Measurements from ENCODE around the gene DUSP6.

DUSP6 gene

DNA sequence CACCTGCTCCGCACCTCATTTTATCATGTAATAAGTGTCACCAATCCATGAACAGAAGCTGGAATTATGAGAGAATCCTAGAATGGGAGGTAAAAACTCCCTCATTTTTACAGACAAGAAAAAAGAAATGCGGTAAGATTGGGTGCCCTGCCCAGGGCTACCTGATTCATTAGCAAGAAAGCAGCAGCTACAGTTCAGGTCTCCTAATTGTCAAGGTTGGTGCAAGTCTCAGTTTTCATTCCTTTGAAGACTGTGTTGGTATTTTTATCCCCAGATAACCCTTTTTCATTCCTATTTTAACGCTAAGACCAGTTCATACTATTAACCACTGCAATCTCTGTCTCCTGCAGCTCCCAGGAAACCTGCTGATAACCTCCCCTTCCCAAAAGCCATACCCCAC, 6.9 kb downstream of the DUSP6 start:
- TF ChIP-seq, protein P1, sequence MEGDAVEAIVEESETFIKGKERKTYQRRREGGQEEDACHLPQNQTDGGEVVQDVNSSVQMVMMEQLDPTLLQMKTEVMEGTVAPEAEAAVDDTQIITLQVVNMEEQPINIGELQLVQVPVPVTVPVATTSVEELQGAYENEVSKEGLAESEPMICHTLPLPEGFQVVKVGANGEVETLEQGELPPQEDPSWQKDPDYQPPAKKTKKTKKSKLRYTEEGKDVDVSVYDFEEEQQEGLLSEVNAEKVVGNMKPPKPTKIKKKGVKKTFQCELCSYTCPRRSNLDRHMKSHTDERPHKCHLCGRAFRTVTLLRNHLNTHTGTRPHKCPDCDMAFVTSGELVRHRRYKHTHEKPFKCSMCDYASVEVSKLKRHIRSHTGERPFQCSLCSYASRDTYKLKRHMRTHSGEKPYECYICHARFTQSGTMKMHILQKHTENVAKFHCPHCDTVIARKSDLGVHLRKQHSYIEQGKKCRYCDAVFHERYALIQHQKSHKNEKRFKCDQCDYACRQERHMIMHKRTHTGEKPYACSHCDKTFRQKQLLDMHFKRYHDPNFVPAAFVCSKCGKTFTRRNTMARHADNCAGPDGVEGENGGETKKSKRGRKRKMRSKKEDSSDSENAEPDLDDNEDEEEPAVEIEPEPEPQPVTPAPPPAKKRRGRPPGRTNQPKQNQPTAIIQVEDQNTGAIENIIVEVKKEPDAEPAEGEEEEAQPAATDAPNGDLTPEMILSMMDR (IDR thresholded peaks at IDR 0.05; ENCODE audit: low read depth, low read length), result no peak
- TF ChIP-seq, protein P2, sequence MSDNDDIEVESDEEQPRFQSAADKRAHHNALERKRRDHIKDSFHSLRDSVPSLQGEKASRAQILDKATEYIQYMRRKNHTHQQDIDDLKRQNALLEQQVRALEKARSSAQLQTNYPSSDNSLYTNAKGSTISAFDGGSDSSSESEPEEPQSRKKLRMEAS (IDR thresholded peaks at IDR 0.05; ENCODE audit: low read depth, low read length), result no peak
- TF ChIP-seq MYC (IDR thresholded peaks at IDR 0.05; ENCODE audit: low read depth, low read length) (no peak), POLR2A (IDR thresholded peaks at IDR 0.05; ENCODE audit: extremely low read depth, insufficient read length) (no peak)
- H3K4me3 ChIP-seq (ENCODE audit: low read depth, low read length), result peak overlapping the region; percentile 39
- no peak for DNase-seq (ENCODE audit: low read depth)

DNA sequence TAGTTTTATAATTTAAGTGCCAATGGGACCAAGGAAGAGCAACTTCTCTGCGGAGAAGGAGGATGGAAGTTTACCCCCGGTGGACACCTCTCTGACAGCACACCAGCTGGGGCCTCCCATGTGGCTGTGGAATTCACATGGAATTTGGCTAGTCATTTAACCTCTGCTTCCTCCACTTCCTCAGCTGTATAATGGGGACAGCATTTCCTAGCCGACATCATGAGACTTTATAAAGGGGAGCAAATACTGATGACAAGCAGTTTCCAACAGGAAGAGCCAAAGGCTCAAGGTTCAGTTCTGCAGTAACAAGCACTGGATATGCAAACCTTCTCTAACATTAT, 7.5 kb downstream of the DUSP6 start:
- TF ChIP-seq, protein P2 (IDR thresholded peaks at IDR 0.05; ENCODE audit: low read depth, low read length), result no peak
- TF ChIP-seq, protein P1 (IDR thresholded peaks at IDR 0.05; ENCODE audit: low read depth, low read length), result no peak
- no peak for TF ChIP-seq MYC (IDR thresholded peaks at IDR 0.05; ENCODE audit: low read depth, low read length)
- no peak overlapping the region for H3K4me3 ChIP-seq (ENCODE audit: low read depth, low read length)
- no peak for DNase-seq (ENCODE audit: low read depth)

- peak; percentile 56 for DNase-seq (ENCODE audit: low read depth)
- TF ChIP-seq MYC (IDR thresholded peaks at IDR 0.05; ENCODE audit: low read depth, low read length) (no peak), POLR2A (IDR thresholded peaks at IDR 0.05; ENCODE audit: extremely low read depth, insufficient read length) (no peak)
- TF ChIP-seq, protein P2 (IDR thresholded peaks at IDR 0.05; ENCODE audit: low read depth, low read length), result no peak
- TF ChIP-seq, protein P1 (IDR thresholded peaks at IDR 0.05; ENCODE audit: low read depth, low read length), result no peak
- H3K4me3 ChIP-seq (ENCODE audit: low read depth, low read length), result no peak overlapping the region
These were observed 8.0 kb downstream of the DUSP6 start for GRCh38 chr12:89344043-89344861.

- no peak for TF ChIP-seq POLR2A (IDR thresholded peaks at IDR 0.05; ENCODE audit: extremely low read depth, insufficient read length)
- TF ChIP-seq, protein P1 (IDR thresholded peaks at IDR 0.05; ENCODE audit: low read depth, low read length), result no peak
- peak; percentile 62 for DNase-seq (ENCODE audit: low read depth)
- no peak overlapping the region for H3K4me3 ChIP-seq (ENCODE audit: low read depth, low read length)
These were observed 9.2 kb downstream of the DUSP6 start for GRCh38 chr12:89343127-89343526.

DNA sequence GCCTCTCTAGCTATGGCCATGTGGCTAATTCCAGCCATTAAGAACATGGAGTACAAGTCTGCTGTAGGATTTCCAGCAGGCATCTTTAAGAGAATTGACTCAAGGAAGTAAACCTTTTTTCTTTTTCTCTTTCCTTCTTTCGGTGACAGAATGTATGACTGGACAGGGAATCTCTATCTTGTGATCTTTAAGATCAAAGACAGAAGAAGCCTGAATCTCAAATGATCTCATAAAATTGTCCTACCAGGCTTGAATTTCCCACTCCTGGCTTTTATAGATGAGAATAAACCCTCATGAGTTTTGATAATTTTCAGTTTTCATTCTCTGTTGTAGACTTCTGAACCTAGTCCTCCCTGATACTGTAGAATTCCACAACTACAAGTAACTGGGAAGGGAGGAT, 11.4 kb downstream of the DUSP6 start:
- no peak for DNase-seq (ENCODE audit: low read depth)
- H3K4me3 ChIP-seq (ENCODE audit: low read depth, low read length), result no peak overlapping the region
- TF ChIP-seq POLR2A (IDR thresholded peaks at IDR 0.05; ENCODE audit: extremely low read depth, insufficient read length), result no peak
- TF ChIP-seq, protein P2 (IDR thresholded peaks at IDR 0.05; ENCODE audit: low read depth, low read length), result no peak
- TF ChIP-seq MYC (IDR thresholded peaks at IDR 0.05; ENCODE audit: low read depth, low read length), result no peak
- TF ChIP-seq, protein P1 (IDR thresholded peaks at IDR 0.05; ENCODE audit: low read depth, low read length), result no peak

Data from NB4 (cell line).